HG03439 (cell line): Measurements from ENCODE around the gene DSC2.
"Not testable (repeated sequence)": the region's sequence is repeated elsewhere in the genome, so short reads cannot be mapped to it uniquely, and the experiment has no call there.

Source experiments
- ATAC-seq: cut with Tn5 transposase; IDR thresholded peaks from one replicate; pipeline ENCODE4 v1.9.1; 2021; ENCODE audit warnings: mild to moderate bottlenecking, moderate library complexity; ENCODE audit not compliant: unreplicated experiment

Gene DSC2

GRCh38 chr18:31102025-31102684, at the start of gene DSC2:
Gene DSC2 (minus strand): TSS chr18:31102421. CDS start chr18:31101971, 450 bp downstream.
- no peak for ATAC-seq

DNA sequence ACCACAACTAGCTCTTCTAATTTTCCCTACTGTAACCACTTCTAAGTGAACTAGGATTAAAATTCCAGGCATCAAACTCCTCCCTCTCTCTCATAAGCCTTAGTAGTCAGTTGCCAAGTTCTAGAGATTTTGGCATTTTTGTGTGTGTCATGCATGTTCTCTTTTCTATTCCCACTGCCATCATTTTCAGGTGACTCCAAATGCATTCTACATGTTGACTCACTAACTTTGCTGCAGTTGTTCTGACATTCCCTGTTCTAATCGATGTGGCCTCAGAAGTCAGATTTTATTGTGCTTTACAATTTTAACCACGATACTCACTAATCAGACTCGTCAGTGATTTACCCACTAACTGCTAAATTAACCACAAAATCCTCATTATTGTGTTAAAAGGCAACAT, 47.1 kb upstream of the DSC2 start:
- ATAC-seq: no peak

DNA sequence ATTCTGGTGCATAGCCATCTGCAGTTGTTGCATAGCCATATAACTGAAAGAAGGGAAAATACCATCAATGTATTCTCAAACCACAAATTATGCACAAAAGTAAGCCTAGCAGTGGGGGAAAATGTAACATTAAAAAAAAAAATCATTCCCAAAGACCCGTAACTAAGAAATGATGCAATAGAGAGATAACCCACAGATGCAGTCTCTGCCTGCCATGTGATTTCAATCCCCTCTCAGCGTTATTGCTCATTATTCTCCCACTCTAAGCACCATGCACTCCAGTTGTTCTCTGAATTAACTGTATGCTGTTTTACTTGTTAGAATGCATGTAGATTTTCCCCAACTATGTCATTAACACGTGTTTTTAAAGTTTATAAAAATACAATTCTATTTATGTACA, 46.4 kb upstream of the DSC2 start:
- ATAC-seq: no peak

DNA sequence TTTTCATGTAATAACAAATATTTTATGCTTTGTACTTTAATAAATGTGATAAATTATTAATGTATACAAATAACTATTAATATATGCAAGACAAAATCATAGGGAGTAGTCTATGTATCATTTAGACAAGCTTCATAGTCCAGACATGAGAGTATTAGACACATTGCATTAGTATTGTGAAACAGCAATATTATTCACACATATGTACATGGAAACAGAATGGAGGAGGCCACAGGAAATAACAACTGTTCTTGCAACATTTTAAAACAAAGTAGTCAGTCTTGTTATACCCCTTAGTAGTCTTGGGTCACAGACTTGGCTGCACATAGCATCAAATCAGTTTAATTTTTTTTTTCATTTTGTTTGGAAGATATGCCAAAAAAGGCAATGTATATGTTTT, 44.6 kb upstream of the DSC2 start:
- ATAC-seq: no peak

DNA sequence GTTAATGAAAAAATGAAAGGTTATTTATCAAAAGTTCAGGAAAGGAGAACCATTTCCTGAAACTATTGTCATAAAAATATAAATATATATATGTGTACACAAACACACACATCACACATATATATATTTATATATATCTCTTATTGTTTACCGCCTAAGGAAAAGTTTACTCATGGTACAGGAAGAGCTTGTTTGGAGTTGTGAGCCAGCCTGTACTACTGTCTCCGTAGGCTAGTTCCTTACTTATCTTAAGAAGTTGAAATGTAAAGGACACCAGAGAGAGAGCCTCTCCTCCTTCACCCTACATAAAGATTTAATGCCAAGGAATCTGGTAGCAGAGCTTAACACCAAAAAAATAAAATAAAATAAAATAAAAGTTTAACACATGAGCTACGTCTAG, 40.8 kb upstream of the DSC2 start:
- no peak for ATAC-seq

DNA sequence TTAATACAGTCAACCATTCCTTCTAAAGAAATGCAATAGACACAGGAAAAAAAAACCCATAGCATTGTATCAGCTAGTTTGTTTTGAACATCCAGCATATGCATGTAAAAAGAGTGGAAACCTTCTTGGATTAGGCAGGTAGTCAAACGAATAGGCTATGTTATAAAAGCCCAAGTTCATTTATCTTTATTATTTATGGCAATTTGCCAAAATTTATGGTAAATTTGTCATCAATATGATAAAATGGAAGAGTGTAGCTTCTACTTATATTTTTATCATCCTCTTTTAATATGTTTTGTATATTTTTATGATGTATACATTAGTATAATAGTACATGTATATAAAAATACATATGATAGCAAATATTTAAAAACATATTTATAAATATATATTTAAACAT, 36.5 kb upstream of the DSC2 start:
- ATAC-seq: no peak

DNA sequence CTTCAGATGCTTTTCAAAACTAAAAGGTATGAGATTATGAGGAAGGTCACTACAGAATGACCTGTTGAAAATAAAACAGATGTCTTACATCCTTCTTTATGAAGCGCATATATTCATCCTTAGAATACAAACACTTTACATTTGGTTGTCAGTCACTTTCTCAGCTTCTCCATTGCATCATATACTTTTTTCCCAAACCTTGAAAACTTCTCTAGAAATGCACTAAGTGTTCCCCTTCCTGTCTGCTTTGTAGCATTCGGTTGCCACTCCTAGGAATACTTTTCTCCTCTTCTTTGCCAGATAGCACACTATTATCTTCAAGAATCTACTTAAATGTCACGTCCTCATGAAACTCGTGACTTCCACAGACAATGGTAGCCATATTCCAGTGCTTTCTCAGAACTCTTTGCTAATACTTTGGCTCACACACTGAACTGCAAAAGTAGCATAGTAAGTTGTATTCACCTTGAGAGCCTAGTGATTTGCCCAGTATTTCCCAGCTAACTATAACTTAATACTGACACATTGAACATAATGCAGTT, 32.8 kb upstream of the DSC2 start:
- ATAC-seq: no peak

- ATAC-seq: no peak
These were observed 27.3 kb upstream of the DSC2 start for GRCh38 chr18:31129398-31130115.

DNA sequence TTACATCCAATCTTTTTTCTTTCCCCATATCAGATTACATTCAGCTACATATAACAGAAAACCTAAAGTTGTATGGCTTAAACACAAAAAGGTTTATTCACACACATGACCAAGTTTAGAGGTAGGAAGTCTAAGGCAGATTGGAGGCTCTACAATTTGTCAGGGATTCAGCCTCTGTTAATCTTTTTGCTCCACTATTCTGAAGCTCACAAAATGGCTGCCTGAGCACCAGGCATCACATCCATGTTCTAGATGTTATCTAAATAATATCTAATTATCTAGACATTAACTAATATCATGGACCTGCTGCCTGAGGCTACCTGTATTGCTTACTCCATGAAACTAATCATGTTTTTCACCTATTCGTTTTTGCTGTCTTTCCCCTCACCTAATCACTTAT, 23.7 kb upstream of the DSC2 start:
- ATAC-seq: no peak

DNA sequence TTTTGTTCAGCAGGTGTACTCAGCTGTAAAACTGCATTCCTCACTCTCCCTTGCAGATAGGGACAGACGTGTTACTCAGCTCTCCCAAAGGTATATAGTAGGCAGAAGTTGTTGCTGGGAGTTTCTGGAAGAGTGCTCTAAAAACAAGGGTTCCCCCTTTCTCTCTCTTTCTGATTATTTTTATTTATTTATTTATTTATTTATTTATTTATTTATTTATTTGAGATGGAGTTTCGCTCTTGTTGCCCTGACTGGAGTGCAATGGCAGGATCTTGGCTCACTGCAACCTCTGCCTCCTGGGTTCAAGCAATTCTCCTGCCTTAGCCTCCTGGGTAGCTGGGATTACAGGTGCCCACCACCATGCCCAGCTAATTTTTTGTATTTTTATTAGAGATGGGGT, 20.9 kb upstream of the DSC2 start:
- ATAC-seq: not testable (repeated sequence)

DNA sequence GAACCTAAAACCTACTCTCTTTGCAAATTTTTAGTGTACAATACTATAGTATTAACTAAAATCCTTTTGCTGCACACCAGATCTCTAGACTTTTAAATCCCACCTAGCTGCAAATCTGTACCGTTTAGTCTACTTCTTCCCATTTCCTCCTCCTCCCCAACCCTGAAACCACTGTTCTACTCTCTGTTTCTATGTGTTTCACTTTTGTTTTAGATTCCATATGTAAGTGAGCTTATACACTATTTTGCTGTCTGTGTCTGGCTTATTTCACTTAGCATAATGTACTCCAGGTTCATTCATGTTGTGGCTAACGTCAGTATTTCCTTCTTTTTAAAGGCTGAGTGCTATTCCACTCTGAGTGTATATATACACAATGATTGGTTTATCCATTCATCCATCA, 18.4 kb upstream of the DSC2 start:
- ATAC-seq: no peak

- ATAC-seq: no peak
These were observed 14.8 kb upstream of the DSC2 start for GRCh38 chr18:31116853-31117595.

DNA sequence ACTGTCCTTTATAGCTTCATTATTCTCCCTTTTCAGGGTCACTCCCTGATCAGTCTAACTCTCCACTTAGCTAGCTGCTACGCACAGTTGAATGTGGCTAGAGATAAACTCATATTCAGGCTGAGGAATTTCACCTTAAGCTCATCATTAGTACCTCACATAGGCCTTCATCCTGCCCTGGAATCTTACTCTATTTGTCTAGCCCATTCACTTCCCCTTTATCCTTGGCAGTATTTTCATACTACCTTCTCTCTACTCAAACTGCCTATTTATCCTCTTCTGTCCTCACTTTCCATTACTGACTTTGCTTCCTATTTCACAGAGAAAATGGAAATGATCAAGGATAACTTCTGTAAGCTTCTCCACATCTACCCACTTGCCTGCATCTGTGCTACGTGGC, 10.6 kb upstream of the DSC2 start:
- no peak for ATAC-seq

DNA sequence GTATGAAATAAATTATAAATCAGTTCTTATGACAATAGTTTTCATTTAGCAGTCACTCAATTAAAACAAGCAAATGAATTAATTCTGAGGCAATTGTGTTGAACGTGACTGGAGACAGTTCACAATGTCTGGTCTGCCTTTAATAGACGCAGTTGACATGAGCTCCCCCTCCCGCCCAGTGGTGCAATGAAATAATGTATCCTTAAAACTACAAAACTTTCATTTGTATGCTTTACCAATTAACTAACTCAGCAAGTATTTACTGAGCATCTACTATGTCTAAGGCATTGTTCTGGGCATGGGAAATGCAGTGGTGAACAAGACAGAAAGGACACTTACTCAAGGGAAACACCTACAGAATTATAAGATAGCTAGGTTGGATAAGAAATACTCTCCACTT, 3.5 kb upstream of the DSC2 start:
- ATAC-seq: no peak

- ATAC-seq: no peak
These were observed 2.2 kb upstream of the DSC2 start for GRCh38 chr18:31104444-31104843.

- ATAC-seq: no peak
These were observed 1.2 kb upstream of the DSC2 start for GRCh38 chr18:31103423-31103822.

- ATAC-seq: no peak
These were observed 720 bp upstream of the DSC2 start for GRCh38 chr18:31102941-31103340.

DNA sequence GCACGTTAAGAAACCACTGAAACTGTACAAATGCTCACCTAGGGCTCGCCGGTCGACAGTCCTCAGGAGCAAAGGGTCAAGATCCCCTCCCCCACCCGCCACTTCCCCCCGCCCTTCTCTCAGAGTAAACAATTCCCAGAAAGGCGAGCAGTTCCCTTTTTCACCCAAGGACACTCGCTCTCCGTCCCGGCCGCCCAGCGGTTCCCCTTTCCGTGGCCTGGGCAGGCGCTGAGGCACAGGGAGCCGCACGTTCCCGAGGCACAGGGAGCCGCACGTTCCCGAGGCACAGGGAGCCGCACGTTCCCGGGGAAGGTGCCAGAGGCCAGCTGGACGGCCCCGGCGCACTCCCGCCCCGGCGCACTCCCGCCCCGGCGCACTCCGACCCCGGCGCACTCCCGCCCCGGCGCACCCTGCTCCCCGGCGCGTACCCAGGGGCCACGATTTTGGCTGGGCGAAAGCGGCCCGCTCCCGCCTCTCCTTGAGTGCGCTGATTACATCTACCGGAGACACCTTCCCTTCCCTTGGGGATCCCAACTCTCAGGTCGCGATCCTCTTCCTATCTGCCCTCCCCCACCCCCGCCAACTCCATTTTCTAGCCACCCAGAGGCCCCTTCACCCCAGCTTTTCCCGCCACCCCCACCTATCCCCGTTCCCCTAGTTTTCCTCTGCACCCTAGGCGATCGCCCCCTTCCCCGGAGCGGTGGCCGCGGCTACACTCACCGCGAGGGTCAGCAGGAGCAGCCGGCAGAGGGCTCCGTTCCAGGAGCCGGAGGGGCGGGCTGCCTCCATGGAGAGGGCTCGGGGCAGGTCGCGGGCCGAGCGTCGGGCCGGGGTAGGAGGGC, 817 bp downstream of the DSC2 start:
- ATAC-seq: no peak

DNA sequence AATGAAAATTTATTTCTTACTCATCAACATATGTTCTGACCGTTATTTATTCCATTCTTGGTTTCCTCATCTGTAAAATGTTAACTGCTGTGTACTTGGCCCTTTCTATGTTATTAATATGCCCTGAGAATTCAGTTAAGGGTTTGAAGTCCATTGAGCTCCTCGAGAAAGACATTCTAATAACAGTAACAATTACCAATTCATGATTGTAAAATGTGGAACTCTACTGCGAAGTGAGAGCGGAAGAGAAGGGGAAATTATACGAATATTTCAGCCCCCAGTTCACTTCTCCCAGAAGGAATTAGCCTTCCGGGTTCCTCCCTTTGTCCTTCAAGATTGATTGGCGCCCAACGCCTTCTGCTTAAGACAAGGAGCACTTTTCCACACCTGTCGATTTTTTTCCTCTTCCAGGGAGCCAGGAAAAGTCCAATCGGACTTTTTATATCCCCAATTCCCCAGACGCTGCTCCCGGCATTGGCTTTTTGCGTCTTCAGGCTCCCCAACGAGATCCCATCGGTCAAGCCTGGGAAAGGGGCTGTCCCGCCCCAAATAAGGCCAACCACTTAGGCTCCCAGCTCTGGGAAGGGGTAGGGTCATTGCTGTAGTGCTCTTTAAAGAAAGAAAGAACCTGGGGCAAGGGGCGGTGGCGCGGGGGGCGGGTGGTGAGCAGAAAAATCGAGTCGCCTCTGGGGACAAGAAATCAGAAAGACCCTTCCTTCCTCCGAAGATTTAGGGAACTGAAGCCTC, 1.6 kb downstream of the DSC2 start:
- no peak for ATAC-seq
